ENCODE results near the gene CWC25. TPM values are rescaled to one million over a fixed set of nuclear protein-coding genes. Genes with fewer than 3 reads are reported as not detected.
A peak's percentile ranks its signal among the peaks of the same experiment; 100 is the strongest.

CWC25 gene
- total and polyA plus RNA-seq, 2 of the 13 experiments (the other 11 are each of a cell fraction or from before 2014, with no cell fraction given) = 15.6 to 22.7 TPM

- TF ChIP-seq ZNF687 (CRISPR knock-in tag; IDR thresholded peaks at IDR 0.05) (peak; percentile 51), IRF9 (CRISPR knock-in tag; IDR thresholded peaks at IDR 0.05; ENCODE audit: borderline replicate concordance) (no peak), HNRNPL (IDR thresholded peaks at IDR 0.05; ENCODE audit: low read depth, low read length) (0 out of 2 replicates have a peak, but pooled peaks have one; percentile 44), E2F1 (CRISPR knock-in tag; IDR thresholded peaks at IDR 0.05) (no peak), CEBPZ (IDR thresholded peaks at IDR 0.05; ENCODE audit: low read length) (no peak), POGZ (CRISPR knock-in tag; IDR thresholded peaks at IDR 0.05) (no peak), ARID3A (IDR thresholded peaks at IDR 0.05; ENCODE audit: low read depth, low read length) (no peak), ZC3H4 (CRISPR knock-in tag; IDR thresholded peaks at IDR 0.05; ENCODE audit: borderline replicate concordance) (no peak), MXD4 (CRISPR knock-in tag; IDR thresholded peaks at IDR 0.05) (no peak), ZNF607 (CRISPR knock-in tag; IDR thresholded peaks at IDR 0.05; ENCODE audit: borderline replicate concordance) (no peak), CREM (IDR thresholded peaks at IDR 0.05) (no peak), CREM (CRISPR knock-in tag; IDR thresholded peaks at IDR 0.05) (no peak), LCORL (IDR thresholded peaks at IDR 0.05) (no peak), LCORL (CRISPR knock-in tag; IDR thresholded peaks at IDR 0.05) (no peak), ZNF564 (CRISPR knock-in tag; IDR thresholded peaks at IDR 0.05) (no peak), NFE2L1 (CRISPR knock-in tag; IDR thresholded peaks at IDR 0.05; ENCODE audit: borderline replicate concordance) (no peak), ZNF530 (CRISPR knock-in tag; IDR thresholded peaks at IDR 0.05; ENCODE audit: low read depth) (no peak)
Observed at GRCh38 chr17:38873640-38874380, 48.7 kb upstream of the CWC25 start (continued).

Data from HepG2 (cell line).